Measurements from ENCODE around the gene THRB.
A peak's percentile ranks its signal among the peaks of the same experiment; 100 is the strongest.

Gene THRB

GRCh38 chr3:24306518-24306917 lies 188.1 kb downstream of the THRB start:
- no peak overlapping the region for H3K4me3 ChIP-seq (ENCODE audit: low read depth, low read length)
- TF ChIP-seq, protein P1, sequence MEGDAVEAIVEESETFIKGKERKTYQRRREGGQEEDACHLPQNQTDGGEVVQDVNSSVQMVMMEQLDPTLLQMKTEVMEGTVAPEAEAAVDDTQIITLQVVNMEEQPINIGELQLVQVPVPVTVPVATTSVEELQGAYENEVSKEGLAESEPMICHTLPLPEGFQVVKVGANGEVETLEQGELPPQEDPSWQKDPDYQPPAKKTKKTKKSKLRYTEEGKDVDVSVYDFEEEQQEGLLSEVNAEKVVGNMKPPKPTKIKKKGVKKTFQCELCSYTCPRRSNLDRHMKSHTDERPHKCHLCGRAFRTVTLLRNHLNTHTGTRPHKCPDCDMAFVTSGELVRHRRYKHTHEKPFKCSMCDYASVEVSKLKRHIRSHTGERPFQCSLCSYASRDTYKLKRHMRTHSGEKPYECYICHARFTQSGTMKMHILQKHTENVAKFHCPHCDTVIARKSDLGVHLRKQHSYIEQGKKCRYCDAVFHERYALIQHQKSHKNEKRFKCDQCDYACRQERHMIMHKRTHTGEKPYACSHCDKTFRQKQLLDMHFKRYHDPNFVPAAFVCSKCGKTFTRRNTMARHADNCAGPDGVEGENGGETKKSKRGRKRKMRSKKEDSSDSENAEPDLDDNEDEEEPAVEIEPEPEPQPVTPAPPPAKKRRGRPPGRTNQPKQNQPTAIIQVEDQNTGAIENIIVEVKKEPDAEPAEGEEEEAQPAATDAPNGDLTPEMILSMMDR (conservative IDR thresholded peaks at IDR 0.05; ENCODE audit: low read depth, low read length), result no peak
- no peak for DNase-seq (ENCODE audit: low read depth)

GRCh38 chr3:24305795-24306467 lies 188.7 kb downstream of the THRB start:
- H3K4me3 ChIP-seq (ENCODE audit: low read depth, low read length), result no peak overlapping the region
- TF ChIP-seq, protein P1 (conservative IDR thresholded peaks at IDR 0.05; ENCODE audit: low read depth, low read length), result no peak
- DNase-seq (ENCODE audit: low read depth), result peak; percentile 52

DNA sequence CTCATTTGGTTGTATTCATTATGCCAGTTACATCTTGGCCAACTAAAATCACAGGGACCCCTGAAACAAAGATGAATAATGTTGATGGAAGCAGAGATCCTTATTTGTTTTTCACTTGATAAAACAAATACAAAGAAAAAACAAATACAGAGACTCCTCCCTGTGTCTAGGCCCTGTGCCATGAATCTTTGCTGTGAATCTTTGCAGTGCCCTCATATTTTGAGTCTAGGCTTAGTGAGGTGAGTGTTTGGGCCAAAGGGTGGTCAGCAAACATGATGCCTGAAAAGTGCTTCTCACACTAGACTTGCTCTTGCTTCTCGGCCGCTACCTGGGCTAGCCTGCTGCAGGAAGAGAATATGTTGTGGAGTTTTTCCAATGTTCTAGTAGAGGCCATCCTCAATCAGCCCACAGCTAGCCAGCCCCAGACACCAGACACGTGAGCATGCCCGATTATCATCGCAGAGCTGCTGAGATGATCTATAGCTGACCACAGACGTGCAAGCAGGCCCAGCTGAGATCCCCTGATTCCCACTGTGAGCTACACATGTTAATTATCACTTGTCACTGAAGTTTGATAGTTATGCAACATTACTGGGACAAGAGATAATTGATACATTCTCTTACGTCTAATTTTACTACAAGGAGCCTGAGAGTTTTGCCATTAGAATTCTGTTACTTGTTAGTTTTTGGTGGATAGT lies 191.4 kb downstream of the THRB start:
- TF ChIP-seq, protein P1 (conservative IDR thresholded peaks at IDR 0.05; ENCODE audit: low read depth, low read length), result no peak
- no peak overlapping the region for H3K4me3 ChIP-seq (ENCODE audit: low read depth, low read length)
- DNase-seq (ENCODE audit: low read depth), result no peak

DNA sequence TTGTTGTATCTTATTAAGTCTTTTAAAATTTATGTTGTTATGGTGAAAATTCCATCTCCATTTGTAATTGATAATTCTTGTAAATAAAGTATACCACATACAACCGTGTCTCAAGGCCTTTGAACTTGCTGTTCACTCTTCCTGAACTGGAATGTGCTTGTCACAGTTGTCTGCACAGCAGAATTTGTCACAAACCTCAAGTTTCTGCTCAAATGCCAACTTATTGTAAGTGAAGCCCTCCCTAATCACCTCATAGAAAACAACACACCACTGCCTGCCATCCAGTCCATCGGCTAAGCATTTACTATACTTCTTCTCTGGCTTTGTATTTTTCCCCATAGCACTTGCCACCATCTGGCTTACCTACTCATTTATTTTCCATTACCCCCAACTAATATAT lies 192.3 kb downstream of the THRB start:
- no peak for DNase-seq (ENCODE audit: low read depth)
- no peak overlapping the region for H3K4me3 ChIP-seq (ENCODE audit: low read depth, low read length)
- TF ChIP-seq, protein P1 (conservative IDR thresholded peaks at IDR 0.05; ENCODE audit: low read depth, low read length), result no peak

DNA sequence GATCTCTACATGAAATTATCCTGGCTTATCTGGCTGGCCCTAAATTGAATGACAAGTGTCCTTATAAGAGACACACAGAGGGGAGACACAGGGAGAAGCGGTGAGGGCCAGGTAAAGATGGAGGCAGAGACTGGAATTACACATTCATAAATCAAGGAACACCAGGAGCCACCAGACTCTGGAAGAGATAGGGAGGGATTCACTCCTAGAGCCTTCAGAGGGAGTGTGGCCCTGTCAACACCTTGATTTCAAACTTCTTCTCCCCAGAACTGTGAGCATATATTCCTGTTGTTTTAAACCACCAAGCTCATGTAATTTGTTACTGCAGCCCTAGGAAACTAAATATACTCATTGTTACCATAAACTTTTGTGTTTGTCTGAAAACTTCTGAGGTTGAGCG lies 193.7 kb downstream of the THRB start:
- TF ChIP-seq, protein P1 (conservative IDR thresholded peaks at IDR 0.05; ENCODE audit: low read depth, low read length), result no peak
- H3K4me3 ChIP-seq (ENCODE audit: low read depth, low read length), result no peak overlapping the region

GRCh38 chr3:24299806-24300626 lies 194.6 kb downstream of the THRB start:
- DNase-seq (ENCODE audit: low read depth), result peak; percentile 68
- no peak overlapping the region for H3K4me3 ChIP-seq (ENCODE audit: low read depth, low read length)
- TF ChIP-seq, protein P1 (conservative IDR thresholded peaks at IDR 0.05; ENCODE audit: low read depth, low read length), result no peak

More for the DNA sequence above, 193.7 kb downstream of the THRB start:
- DNase-seq (ENCODE audit: low read depth), result no peak
